GM12878 (cell line): Measurements from ENCODE around the gene NME5.

Experiments used
- MXI1 ChIP-seq: fragments of 150-350 bp; IDR thresholded peaks from 2 replicates; pipeline ENCODE4 v1.6.1; 2011; ENCODE audit warnings: low read depth, mild to moderate bottlenecking, inconsistent platforms, low read length, improper control_type of control experiment
- ZNF217 ChIP-seq: fragments of 450-650 bp; IDR thresholded peaks from 2 replicates; pipeline ENCODE4 v1.6.1; 2017; ENCODE audit warnings: antibody characterized with exemption, mild to moderate bottlenecking
- TF ChIP-seq, protein P1 (sequence below), 3 experiments: IDR thresholded peaks in 2 of 3; conservative IDR thresholded peaks in 1 of 3; 2 replicates each; pipeline ENCODE4 v1.5.1; 2011; ENCODE audit warnings: low read depth in 3 of 3, low read length in 3 of 3, mild to moderate bottlenecking in 3 of 3, control low read depth in 2 of 3, moderate library complexity in 2 of 3, inconsistent platforms in 1 of 3, mixed read lengths in 1 of 3; ENCODE audit not compliant: control insufficient read depth in 2 of 3, insufficient read depth in 1 of 3; ENCODE audit errors: extremely low read depth in 1 of 3
- TF ChIP-seq, protein P2 (sequence below): fragments of 450-650 bp; formaldehyde crosslinking; IDR thresholded peaks from 2 replicates; pipeline ENCODE4 v1.4.0; 2020; ENCODE audit warnings: mild to moderate bottlenecking, moderate library complexity

DNA sequence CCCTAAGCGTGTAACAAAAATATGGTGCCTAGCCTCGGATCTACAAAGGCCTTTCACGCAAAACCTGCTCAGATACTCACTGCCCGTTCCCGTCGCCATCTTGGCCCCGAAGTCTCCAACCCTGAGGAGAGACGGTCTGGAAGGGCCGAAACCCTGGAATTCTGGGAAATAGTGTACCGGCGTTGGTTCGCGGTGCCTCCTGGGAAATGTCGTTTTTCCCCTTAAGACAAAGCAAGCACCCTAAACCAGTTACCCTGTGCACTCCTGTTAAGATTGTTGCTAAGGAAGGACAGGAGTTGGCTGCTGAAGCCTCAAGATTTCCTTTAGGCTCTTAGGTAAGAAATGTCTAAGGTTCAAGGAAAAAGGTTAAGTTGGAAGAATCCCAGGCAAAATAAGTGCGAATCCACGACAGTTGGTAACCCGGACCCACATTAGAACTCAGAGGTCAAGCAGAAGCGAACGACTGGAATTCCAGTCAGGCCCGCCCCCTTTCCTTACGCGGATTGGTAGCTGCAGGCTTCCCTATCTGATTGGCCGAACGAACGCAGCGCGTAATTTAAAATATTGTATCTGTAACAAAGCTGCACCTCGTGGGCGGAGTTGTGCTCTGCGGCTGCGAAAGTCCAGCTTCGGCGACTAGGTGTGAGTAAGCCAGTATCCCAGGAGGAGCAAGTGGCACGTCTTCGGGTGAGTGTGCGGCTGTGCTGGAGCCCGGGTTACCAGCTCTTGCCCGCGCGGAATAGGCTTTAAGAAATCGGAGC is 39.5 kb upstream of the NME5 start, which contains the start of the genes BRD8 and KIF20A:
- TF ChIP-seq MXI1, result peak; percentile 100
- TF ChIP-seq ZNF217, result no peak
- TF ChIP-seq, protein P1, sequence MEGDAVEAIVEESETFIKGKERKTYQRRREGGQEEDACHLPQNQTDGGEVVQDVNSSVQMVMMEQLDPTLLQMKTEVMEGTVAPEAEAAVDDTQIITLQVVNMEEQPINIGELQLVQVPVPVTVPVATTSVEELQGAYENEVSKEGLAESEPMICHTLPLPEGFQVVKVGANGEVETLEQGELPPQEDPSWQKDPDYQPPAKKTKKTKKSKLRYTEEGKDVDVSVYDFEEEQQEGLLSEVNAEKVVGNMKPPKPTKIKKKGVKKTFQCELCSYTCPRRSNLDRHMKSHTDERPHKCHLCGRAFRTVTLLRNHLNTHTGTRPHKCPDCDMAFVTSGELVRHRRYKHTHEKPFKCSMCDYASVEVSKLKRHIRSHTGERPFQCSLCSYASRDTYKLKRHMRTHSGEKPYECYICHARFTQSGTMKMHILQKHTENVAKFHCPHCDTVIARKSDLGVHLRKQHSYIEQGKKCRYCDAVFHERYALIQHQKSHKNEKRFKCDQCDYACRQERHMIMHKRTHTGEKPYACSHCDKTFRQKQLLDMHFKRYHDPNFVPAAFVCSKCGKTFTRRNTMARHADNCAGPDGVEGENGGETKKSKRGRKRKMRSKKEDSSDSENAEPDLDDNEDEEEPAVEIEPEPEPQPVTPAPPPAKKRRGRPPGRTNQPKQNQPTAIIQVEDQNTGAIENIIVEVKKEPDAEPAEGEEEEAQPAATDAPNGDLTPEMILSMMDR (IDR thresholded peaks at IDR 0.05 in 2 of 3, conservative IDR thresholded peaks at IDR 0.05 in 1 of 3; ENCODE audit: control insufficient read depth in 2 of 3, extremely low read depth in 1 of 3, insufficient read depth in 1 of 3, low read depth in 3 of 3, low read length in 3 of 3), result no peak
- TF ChIP-seq, protein P2, sequence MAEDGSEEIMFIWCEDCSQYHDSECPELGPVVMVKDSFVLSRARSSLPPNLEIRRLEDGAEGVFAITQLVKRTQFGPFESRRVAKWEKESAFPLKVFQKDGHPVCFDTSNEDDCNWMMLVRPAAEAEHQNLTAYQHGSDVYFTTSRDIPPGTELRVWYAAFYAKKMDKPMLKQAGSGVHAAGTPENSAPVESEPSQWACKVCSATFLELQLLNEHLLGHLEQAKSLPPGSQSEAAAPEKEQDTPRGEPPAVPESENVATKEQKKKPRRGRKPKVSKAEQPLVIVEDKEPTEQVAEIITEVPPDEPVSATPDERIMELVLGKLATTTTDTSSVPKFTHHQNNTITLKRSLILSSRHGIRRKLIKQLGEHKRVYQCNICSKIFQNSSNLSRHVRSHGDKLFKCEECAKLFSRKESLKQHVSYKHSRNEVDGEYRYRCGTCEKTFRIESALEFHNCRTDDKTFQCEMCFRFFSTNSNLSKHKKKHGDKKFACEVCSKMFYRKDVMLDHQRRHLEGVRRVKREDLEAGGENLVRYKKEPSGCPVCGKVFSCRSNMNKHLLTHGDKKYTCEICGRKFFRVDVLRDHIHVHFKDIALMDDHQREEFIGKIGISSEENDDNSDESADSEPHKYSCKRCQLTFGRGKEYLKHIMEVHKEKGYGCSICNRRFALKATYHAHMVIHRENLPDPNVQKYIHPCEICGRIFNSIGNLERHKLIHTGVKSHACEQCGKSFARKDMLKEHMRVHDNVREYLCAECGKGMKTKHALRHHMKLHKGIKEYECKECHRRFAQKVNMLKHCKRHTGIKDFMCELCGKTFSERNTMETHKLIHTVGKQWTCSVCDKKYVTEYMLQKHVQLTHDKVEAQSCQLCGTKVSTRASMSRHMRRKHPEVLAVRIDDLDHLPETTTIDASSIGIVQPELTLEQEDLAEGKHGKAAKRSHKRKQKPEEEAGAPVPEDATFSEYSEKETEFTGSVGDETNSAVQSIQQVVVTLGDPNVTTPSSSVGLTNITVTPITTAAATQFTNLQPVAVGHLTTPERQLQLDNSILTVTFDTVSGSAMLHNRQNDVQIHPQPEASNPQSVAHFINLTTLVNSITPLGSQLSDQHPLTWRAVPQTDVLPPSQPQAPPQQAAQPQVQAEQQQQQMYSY (CRISPR knock-in tag), result no peak
